Activated gamma-delta T cell treated with Interleukin-2 at 50 U/mL for 16 hours (primary cell): ENCODE results near the gene SON.
"Not testable (repeated sequence)": the region's sequence is repeated elsewhere in the genome, so short reads cannot be mapped to it uniquely, and the experiment has no call there.

Experiments
- DNase-seq: peaks from one replicate; pipeline ENCODE4 v3.0.0-alpha.2; 2020

The SON gene

DNA sequence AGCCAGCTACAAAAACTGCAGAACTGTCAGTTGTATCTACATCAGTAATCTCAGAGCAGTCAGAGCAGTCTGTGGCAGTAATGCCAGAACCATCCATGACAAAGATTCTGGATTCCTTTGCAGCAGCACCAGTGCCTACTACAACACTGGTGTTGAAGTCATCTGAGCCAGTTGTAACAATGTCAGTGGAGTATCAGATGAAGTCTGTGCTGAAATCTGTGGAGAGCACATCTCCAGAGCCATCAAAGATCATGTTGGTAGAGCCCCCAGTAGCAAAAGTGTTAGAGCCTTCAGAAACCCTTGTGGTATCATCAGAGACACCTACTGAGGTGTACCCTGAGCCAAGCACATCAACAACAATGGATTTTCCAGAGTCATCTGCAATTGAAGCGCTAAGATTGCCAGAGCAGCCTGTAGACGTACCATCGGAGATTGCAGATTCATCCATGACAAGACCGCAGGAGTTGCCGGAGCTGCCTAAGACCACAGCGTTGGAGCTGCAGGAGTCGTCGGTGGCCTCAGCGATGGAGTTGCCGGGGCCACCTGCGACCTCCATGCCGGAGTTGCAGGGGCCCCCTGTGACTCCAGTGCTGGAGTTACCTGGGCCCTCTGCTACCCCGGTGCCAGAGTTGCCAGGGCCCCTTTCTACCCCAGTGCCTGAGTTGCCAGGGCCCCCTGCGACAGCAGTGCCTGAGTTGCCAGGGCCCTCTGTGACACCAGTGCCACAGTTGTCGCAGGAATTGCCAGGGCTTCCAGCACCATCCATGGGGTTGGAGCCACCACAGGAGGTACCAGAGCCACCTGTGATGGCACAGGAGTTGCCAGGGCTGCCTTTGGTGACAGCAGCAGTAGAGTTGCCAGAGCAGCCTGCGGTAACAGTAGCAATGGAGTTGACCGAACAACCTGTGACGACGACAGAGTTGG is 7.3 kb downstream of the SON start:
- no peak for DNase-seq

- no peak for DNase-seq
Observed at GRCh38 chr21:33550772-33551660, 8.2 kb downstream of the SON start.

DNA sequence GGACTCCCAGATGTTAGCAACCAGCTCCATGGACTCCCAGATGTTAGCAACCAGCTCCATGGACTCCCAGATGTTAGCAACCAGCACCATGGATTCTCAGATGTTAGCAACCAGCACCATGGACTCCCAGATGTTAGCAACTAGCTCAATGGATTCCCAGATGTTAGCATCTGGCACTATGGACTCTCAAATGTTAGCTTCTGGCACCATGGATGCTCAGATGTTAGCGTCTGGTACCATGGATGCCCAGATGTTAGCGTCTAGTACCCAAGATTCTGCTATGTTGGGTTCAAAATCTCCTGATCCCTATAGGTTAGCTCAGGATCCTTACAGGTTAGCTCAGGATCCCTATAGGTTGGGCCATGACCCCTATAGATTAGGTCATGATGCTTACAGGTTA is 8.8 kb downstream of the SON start:
- no peak for DNase-seq

DNA sequence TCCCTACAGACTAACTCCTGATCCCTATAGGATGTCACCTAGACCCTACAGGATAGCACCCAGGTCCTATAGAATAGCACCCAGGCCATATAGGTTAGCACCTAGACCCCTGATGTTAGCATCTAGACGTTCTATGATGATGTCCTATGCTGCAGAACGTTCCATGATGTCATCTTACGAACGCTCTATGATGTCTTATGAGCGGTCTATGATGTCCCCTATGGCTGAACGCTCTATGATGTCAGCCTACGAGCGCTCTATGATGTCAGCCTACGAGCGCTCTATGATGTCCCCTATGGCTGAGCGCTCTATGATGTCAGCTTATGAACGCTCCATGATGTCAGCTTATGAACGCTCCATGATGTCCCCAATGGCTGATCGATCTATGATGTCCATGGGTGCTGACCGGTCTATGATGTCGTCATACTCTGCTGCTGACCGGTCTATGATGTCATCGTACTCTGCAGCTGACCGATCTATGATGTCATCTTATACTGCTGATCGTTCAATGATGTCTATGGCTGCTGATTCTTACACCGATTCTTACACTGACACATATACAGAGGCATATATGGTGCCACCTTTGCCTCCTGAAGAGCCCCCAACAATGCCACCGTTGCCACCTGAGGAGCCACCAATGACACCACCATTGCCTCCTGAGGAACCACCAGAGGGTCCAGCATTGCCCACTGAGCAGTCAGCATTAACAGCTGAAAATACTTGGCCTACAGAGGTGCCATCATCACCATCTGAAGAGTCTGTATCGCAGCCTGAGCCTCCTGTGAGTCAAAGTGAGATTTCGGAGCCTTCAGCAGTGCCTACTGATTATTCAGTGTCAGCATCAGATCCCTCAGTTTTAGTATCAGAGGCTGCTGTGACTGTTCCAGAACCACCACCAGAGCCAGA is 9.5 kb downstream of the SON start:
- DNase-seq: no peak

- DNase-seq: no peak
Observed at GRCh38 chr21:33552999-33553598, 10.3 kb downstream of the SON start.

DNA sequence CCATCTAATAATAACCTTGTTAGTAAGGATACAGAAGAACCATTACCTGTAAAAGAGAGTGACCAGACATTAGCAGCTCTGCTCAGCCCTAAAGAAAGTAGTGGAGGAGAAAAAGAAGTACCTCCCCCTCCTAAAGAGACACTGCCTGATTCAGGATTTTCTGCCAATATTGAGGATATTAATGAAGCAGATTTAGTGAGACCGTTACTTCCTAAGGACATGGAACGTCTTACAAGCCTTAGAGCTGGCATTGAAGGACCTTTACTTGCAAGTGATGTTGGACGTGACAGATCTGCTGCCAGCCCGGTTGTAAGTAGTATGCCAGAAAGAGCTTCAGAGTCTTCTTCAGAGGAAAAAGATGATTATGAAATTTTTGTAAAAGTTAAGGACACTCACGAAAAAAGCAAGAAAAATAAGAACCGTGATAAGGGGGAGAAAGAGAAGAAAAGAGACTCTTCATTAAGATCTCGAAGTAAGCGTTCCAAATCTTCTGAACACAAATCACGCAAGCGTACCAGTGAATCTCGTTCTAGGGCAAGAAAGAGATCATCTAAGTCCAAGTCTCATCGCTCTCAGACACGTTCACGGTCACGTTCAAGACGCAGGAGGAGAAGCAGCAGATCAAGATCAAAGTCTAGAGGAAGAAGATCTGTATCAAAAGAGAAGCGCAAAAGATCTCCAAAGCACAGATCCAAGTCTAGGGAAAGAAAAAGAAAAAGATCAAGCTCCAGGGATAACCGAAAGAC is 11.6 kb downstream of the SON start:
- DNase-seq: no peak

DNA sequence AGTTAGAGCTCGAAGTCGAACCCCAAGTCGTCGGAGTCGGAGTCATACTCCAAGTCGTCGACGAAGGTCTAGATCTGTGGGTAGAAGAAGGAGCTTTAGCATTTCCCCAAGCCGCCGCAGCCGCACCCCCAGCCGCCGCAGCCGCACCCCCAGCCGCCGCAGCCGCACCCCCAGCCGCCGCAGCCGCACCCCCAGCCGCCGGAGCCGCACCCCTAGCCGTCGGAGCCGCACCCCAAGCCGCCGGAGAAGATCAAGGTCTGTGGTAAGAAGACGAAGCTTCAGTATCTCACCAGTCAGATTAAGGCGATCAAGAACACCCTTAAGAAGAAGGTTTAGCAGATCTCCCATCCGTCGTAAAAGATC is 12.1 kb downstream of the SON start:
- no peak for DNase-seq

DNA sequence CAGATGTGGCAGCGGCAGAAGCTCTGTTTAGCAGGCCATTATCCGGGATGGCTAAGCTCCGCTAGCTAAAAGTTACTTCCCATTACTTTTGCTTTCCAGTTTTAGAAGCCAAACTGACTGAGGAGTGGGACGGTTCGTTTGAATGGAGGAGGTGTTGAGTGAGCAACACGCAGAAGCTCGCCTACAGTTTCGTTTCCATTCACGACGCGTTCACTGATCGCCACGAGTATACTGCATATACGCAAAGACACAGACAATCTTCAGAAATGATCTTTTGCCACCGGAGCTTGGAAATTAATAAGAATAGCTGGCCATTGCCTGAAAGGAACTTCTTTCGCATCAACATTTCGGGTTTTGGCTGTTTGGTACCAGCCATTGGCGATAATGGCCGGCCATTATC is 14.6 kb downstream of the SON start:
- DNase-seq: no peak

DNA sequence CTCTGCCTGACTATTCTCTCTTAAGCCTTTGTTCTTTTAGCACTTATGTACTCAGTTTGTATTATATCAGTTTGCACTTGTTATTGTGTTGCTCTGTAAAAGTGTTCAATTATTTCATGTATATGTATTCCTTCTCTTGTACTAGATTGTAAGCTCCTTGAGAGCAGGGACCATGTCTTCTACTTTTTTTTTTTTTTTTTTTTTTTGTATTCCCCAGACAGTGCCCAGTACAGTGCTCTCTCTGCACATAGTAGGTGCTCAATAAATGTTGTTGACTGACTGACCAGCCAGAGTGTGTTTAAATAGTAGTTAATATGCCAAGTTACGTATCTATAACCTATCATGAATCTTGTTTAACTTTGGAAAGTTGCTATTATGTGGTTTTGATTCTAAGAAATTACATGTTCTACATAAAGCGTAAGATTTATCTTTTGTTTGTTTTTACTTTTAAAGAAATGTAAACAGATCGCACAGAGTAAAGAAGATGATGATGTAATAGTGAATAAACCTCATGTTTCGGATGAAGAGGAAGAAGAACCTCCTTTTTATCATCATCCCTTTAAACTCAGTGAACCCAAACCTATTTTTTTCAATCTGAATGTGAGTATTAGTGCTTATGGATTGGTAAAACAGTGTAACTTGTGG is 16.1 kb downstream of the SON start:
- no peak for DNase-seq

DNA sequence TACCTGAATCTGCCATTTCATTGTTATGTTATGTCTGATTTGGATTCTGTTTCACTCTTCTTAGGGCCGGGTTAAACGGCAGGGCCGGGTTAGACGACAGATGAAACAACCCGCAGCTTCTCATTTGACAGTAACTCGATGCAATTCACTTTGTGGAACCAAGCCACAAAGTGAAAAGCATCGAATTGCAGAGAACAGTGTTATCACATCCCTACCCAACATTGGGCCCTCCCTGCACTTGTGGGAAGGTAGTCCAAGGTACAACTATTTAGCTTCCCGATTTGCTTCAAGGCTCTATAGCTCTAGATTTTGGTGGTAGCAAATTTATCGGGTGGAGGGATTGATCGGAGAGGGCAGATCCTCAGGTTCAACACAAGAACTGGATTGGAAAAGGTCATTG is 17.0 kb downstream of the SON start:
- no peak for DNase-seq

- no peak for DNase-seq
Observed at GRCh38 chr21:33560965-33561364, 18.1 kb downstream of the SON start.

GRCh38 chr21:33561373-33561772 is 18.5 kb downstream of the SON start:
- no peak for DNase-seq

- no peak for DNase-seq
Observed at GRCh38 chr21:33562389-33562788, 19.6 kb downstream of the SON start.

- DNase-seq: no peak
Observed at GRCh38 chr21:33566514-33566913, 23.7 kb downstream of the SON start.

GRCh38 chr21:33567914-33568313 is 25.1 kb downstream of the SON start:
- no peak for DNase-seq

GRCh38 chr21:33568448-33568847 is 25.6 kb downstream of the SON start:
- no peak for DNase-seq

DNA sequence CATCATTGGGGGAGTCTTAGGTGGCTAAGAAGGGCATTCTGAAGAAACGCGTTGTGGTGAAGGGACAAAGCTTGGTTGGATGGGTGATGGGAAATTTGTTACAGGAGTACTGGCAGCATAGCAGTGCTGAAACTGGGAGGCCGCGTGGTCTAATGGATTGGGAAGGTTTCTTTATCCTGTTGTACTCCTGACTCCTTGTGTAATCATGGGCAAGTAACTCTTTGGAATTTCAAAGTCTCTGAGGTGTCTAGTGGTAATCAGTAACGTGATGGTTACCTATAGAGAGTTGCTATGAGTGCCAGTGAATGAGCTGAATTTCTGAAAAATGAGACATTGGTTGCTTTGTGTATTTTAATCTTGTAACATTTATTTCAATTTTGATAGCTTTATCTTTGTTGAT is 27.2 kb downstream of the SON start:
- no peak for DNase-seq

GRCh38 chr21:33572350-33572749 is 29.5 kb downstream of the SON start:
- DNase-seq: no peak

- DNase-seq: not testable (repeated sequence)
Observed at GRCh38 chr21:33576741-33577141, 33.9 kb downstream of the SON start.

GRCh38 chr21:33578214-33578613 is 35.4 kb downstream of the SON start:
- no peak for DNase-seq

DNA sequence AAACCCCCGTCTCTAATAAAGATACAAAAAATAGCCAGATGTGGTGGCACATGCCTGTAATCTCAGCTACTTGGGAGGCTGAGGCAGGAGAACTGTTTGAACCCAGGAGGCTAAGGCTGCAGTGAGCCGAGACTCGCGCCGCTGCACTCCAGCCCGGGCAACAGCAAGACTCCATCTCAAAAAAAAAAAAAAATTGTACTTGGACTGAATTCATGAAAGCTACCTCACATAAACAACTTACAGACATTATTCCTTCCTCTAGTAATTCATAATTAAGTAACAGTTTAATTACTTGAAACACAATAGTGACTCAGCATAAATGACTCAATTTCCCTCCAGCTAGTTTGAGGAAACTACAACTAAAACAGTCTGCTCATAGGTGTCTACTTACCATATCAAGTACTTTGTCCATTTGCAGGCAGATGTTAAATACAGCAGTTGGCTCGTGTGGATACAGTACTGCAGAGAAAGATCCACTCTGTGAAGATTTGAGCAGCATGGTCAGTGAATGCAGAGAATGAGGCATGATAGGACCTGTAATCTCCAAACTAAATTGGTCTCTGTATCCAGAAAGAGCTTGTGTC is 36.2 kb downstream of the SON start:
- DNase-seq: no peak
